Dermis microvascular lymphatic vessel endothelial cell (primary cell): ENCODE measurements around the gene LIPT1. TPM values are rescaled to one million over a fixed set of nuclear protein-coding genes. Genes with fewer than 3 reads are reported as not detected.
A peak's percentile ranks its signal among the peaks of the same experiment; 100 is the strongest.
"Not testable (repeated sequence)": the region's sequence is repeated elsewhere in the genome, so short reads cannot be mapped to it uniquely, and the experiment has no call there.

ENCODE experiments used
- DNase-seq, 2 donors: peaks; one replicate each; pipeline versions ENCODE4 v3.0.0 to v3.0.0-alpha.2; 2010; ENCODE audit warnings: low read depth in 2 of 2
- total RNA-seq: library from RNA; depleted of rRNA; stranded (reverse); fragments of >200 nt; gene quantifications from 2 replicates; pipeline ENCODE4 v1.2.1, GENCODE V29; 2014

LIPT1 gene
- total RNA-seq: 3.1 and 5.3 TPM in 2 replicates

DNA sequence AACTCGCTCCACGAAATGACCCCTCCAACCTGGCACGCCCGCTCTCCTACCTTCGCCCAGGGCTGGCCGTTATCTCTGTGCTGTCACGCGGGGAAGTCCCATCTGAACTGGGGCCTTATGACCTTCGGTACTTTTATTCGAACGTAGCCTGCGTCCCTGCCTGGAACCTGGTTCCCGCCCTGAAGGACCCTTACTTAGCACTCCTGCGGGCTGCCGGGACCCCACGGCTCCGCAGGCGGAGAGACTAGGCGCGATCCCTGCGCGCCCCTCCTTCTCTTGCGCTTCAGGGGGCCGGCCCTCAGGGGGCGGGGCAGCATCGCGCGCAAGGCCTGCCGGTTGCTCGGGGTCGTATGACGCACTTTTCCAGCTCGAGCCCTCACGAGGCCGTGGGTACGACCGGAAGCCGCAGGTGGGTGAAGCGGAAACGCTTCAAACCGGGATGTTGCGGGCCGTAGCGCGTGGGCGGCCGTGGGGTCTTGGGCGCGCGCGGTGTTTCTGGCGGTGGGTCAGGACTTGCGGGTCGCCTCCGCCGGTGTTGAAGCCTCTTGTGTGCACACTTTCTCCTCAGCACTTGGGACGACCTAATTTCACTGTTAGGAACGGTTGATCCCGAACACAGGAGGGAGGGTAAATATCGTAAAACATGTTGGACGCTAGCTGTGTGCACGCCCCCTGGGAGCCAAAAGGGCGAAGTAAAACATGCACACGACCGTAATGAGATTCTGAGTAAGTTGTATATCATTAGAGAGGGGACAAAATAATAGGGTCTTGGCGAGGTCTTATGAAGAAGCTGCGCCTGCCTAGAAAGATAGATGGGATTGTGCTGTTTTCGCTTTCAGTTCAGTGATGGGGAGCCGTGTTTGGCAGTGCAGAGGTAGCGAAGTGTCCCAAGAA lies at the start of gene LIPT1, which contains the start of gene TSGA10:
LIPT1 (plus strand) TSS at position 325 of the 894 bp plus-strand sequence. CDS start 6,991 bp downstream, outside the sequence.
TSGA10 (minus strand) TSS at position 300 of the 894 bp plus-strand sequence. CDS start 45,503 bp downstream, outside the sequence.
- DNase-seq: peak; percentile 88 to 90

DNA sequence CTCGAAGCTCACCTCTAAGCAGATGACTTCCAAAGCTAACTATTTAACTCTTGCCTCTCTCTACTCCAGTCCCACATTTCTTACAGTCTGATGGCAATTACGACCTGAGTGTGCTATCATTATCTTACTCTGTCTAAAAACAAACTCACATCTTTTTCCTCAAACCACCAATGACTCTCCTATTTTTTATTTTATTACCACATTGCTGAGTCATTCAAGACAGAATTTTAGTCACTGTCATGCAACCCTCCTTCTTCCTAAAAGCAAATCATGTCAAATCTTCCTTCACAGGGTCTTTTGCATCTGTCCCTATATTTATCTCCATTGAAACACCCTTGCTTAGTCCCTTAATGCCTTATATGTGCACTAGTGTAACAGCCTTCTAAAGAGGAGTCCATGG lies 47.9 kb upstream of the LIPT1 start:
- no peak for DNase-seq

DNA sequence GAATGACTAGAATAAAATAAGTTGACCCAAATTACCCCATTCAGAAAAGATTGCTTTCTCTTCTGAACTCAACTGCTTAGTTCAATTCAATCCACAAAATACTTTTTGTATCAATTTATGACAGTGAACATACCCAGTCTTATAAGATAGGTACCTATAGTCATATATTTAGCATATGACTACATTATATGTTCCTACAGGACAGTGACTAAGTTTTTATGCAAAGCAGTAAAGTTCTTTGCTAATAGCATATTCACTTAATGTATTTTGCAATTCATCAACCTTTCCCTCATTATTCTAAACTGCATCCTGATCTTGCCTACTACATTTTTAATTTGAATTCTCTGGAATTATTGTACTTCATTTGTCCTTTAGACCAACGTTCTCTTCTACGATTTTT lies 43.5 kb upstream of the LIPT1 start:
- DNase-seq: no peak

DNA sequence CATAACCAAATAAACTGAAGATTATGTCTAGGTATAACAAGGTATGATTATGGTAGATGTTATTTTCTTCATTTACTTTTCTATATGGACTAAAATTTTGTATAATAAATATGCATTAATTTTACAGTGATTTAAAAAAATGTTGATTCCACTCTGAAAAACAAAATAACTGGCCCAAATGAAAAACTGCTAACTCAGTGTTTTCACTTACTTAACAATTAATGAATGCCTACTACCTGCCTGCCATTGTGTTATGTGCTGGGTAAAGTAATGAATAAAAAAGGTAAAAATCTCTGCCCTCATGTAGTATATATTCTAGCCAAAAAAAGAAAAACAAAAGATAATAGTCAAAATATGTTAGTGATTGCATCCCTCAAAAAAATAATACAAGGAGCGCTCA lies 42.8 kb upstream of the LIPT1 start:
- no peak for DNase-seq

GRCh38 chr2:99112617-99113016 lies 42.1 kb upstream of the LIPT1 start:
- DNase-seq: no peak

DNA sequence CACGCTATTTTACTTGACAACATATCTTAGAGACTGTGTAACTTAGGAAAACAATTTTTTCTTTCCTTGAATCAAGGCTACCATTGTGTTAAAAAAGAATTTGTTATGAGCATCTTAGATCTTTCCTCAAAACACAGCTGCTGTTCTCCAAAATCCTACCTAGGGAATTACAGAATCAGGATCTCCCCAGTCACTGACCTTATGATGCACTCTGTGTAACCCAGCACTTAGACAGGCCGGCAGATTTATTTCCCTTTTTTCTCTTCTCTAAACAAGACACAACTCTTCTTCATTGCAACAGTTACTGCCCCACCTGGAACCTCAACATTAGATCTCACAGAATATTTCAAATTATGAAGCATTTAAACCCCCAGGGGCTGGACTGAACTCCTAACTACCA lies 26.8 kb upstream of the LIPT1 start:
- no peak for DNase-seq

DNA sequence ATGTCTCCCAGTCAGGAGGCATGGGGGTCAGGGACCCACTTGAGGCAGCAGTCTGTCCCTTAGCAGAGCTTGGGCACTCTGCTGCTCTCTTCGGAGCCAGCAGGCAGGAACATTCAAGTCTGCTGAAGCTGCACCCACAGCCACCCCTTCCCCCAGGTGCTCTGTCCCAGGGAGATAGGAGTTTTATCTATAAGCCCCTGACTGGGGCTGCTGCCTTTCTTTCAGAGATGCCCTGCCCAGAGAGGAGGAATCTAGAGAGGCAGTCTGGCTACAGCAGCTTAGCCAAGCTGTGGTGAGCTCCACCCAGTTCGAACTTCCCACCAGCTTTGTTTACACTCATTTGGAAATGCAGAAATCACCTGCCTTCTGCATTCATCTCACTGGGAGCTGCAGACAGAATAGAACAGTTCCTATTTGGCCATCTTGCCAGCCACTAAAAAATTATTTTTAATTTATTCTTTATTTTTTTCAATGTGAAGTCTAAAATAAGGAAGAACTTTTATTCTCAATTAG lies 19.7 kb upstream of the LIPT1 start:
- not testable (repeated sequence) for DNase-seq

GRCh38 chr2:99139003-99139402 lies 15.8 kb upstream of the LIPT1 start:
- DNase-seq: no peak

DNA sequence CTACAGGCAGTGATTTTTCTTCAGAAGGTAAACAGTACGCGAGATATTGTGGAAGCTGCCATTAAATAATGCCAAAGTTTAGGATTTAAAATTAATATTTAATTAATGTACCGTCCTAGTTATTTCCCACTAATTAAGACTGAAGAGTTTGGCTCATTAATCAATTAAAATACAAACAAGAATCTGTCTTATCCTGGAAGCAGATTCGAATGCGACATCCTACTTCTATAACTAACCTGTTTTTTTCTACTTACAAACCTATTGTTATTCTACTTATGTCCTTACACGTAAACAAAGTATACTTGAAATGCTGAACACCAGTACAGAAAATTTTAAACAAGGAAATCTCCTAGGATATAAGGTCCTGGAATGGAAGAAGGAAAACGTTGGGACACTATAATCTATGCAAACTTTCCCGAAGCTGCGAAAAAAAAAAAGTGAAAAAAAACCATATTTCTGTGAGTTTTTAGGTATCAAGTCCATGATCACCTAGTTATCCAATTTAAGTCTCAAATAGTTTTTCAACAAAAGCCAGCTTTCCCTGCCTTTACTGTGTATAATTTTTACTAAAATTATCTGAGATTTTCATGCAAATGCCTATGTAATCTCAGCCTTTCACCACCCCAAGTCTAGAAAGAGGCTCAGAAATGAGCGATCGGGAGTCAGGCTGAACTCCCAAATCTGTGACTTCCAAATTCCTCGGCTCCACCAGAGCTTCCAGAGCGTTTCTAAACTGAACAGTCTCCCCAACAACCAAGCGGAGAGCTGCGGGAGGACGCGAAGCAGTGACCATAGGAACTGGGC lies 14.5 kb upstream of the LIPT1 start:
- DNase-seq: no peak

GRCh38 chr2:99140860-99141109 lies 14.0 kb upstream of the LIPT1 start:
- peak in 1 of 2 donors; percentile 20 for DNase-seq

- peak; percentile 55 to 83 for DNase-seq
Observed at GRCh38 chr2:99141110-99142108, 13.4 kb upstream of the LIPT1 start, which contains the start of gene C2orf15. Gene C2orf15 (plus strand): TSS chr2:99141707. CDS start chr2:99150559, 8,852 bp downstream.

- no peak for DNase-seq
Observed at GRCh38 chr2:99150706-99151105, 4.1 kb upstream of the LIPT1 start.

- DNase-seq: no peak
Observed at GRCh38 chr2:99152199-99152895, 2.4 kb upstream of the LIPT1 start.

GRCh38 chr2:99153921-99154604 lies 704 bp upstream of the LIPT1 start:
- DNase-seq: peak; percentile 5 to 7

- DNase-seq: no peak
Observed at GRCh38 chr2:99156891-99157290, 2.1 kb downstream of the LIPT1 start.

GRCh38 chr2:99158599-99158998 lies 3.8 kb downstream of the LIPT1 start:
- DNase-seq: no peak

DNA sequence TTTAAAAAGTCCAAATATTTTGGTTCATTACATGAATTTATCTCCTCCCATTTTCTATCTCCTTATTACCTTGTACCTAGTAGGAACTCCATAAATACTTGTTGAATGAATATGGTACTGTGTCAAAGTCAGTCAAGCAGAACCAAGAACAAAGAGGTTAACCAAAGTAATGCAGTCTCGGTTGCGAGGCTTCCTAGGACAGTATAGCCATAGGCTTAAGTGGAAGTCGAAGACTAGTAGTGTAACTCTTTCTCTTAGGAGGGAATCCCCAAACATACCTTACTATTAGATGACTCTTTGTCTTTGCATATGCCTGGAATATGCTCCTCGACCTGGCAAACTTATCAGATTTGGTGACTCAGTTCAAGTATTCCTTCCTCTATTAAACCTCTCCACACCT lies 4.8 kb downstream of the LIPT1 start:
- no peak for DNase-seq

DNA sequence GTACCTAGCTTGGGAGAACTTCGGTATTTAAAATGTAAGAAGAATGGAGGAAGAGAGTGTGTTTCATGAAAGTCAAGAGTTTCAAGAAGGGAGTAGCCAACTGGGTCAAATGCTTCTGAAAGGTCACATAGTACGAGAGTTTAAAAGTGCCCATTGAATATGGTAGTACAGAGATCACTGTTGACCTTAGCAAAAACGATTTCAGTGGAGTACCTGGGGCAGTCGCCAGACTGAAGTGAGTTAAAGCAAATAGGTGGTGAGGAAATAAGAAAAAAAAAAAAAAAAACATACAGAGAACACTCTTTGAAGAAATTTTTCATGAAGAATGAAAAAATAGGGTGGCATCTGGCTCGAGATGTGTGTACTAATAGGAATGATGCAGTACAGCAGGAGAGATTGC lies 11.5 kb downstream of the LIPT1 start:
- no peak for DNase-seq

GRCh38 chr2:99169534-99169933 lies 14.8 kb downstream of the LIPT1 start:
- no peak for DNase-seq
